Stomach (tissue), 9 donors: ENCODE data around the gene CORO2B. TPM values are rescaled to one million over a fixed set of nuclear protein-coding genes. Genes with fewer than 3 reads are reported as not detected.

Source experiments
- DNase-seq, 2 donors: peaks; one replicate each; pipeline versions ENCODE4 v3.0.0 to v3.0.0-alpha.2; 2013 to 2019
- H3K27ac ChIP-seq, 5 donors: fragments of 200-600 bp in 4 of 5; sonication (generic) in 4 of 5; one replicate each; pipeline ENCODE4 v1.5.1; 2013 to 2019; ENCODE audit warnings: mild to moderate bottlenecking in 1 of 5, moderate library complexity in 1 of 5
- H3K27me3 ChIP-seq, 3 donors: fragments of 200-600 bp; sonication (generic); one replicate each; pipeline ENCODE4 v1.5.1; 2017 to 2019; ENCODE audit warnings: mixed run types in 1 of 3
- H3K36me3 ChIP-seq, 4 donors: fragments of 200-600 bp; sonication (generic); 1 replicate in 3 of 4; 2 replicates in 1 of 4; pipeline ENCODE4 v1.5.1; 2016 to 2019
- H3K4me1 ChIP-seq, 4 donors: fragments of 200-600 bp; sonication (generic); one replicate each; pipeline ENCODE4 v1.5.1; 2016 to 2019
- H3K4me3 ChIP-seq, 4 donors: fragments of 200-600 bp; sonication (generic) in 3 of 4; one replicate each; pipeline ENCODE4 v1.5.1; 2016 to 2019; ENCODE audit warnings: mild to moderate bottlenecking in 1 of 4
- H3K9me3 ChIP-seq, 4 donors: fragments of 200-600 bp; sonication (generic); one replicate each; pipeline ENCODE4 v1.5.1; 2016 to 2019
- EP300 ChIP-seq: sonication (generic); formaldehyde crosslinking; IDR thresholded peaks from one replicate; pipeline ENCODE4 v1.6.1; 2017; ENCODE audit warnings: antibody characterized with exemption
- POLR2A ChIP-seq, 4 donors: fragments of 450-650 bp; IDR thresholded peaks; one replicate each; pipeline ENCODE4 v1.6.1; 2016; ENCODE audit warnings: antibody characterized with exemption in 4 of 4, control low read depth in 2 of 4, mild to moderate bottlenecking in 1 of 4, moderate library complexity in 1 of 4
- POLR2AphosphoS5 ChIP-seq, 3 donors: sonication (generic); formaldehyde crosslinking; IDR thresholded peaks; one replicate each; pipeline ENCODE4 v1.6.1; 2016; ENCODE audit warnings: antibody characterized with exemption in 3 of 3
- WGBS, 5 donors: extraction: QIAGEN DNeasy Blood & Tissue Kit in 3 of 5; methylation state at CpG; one replicate each; pipeline versions ENCODE4 v1.1.5 to v1.1.7; 2013 to 2018; 5-methylcytosine and 5-hydroxymethylcytosine counted together
- intact Hi-C: fragments of 100-400 bp; cut with DNase I; formaldehyde crosslinking; loops from one replicate; pipeline ENCODE4 v1.15.1; 2023; ENCODE audit warnings: low total_unique reads
- polyA plus RNA-seq, 3 donors: library from polyadenylated mRNA; stranded (reverse); fragments of 200-250 nt; gene quantifications; one replicate each; pipeline ENCODE4 v1.2.3, GENCODE V29; 2013
- total RNA-seq, 5 donors: library from RNA; depleted of rRNA; stranded (reverse); fragments of >200 nt; gene quantifications; one replicate each; pipeline versions ENCODE4 v1.1.0 to v1.2.3, GENCODE V29; 2014 to 2016
- TF ChIP-seq, protein P1 (sequence below), 7 experiments: fragments of 450-650 bp in 4 of 7; fragments of 200-600 bp in 3 of 7; sonication (generic) in 3 of 7; IDR thresholded peaks; one replicate each; pipeline ENCODE4 v1.5.1; 2016 to 2019; ENCODE audit warnings: antibody characterized with exemption in 7 of 7, control low read depth in 2 of 7, mild to moderate bottlenecking in 1 of 7
- donor health status: healthy with polysubstance abuse.
- donor health status: Bipolar disorder and iron deficiency.
- donor health status: healthy.

Gene CORO2B
- total and polyA plus RNA-seq, 8 donors, result 0.89 to 3.7 (median 2.3) TPM; not detected in 1

DNA sequence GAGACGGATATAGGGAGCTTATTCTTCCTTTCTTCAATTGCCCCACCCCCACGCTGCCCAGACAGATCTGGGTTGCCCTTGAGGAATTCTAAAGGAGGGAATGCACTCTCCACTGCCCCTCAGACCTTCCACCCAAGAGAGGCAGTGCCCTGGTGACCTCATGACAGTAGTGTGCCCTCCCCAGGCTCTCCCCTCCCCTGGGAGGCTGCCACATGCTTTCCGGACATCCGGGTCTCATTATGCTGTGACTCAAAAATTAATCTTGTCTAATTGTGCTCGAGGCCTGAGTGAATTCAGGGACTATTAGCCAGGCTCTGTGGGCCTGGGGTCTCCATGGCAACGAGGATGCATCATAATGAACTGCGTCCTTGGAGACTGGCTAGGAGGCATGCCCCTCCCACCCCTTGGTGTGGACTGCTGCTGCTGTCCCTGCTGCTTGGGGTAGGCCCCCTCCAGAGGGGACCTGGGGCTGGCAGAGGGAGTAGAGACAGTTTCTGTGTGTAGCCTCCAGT, 20.8 kb downstream of the CORO2B start:
- TF ChIP-seq EP300, result no peak
- TF ChIP-seq, protein P1, sequence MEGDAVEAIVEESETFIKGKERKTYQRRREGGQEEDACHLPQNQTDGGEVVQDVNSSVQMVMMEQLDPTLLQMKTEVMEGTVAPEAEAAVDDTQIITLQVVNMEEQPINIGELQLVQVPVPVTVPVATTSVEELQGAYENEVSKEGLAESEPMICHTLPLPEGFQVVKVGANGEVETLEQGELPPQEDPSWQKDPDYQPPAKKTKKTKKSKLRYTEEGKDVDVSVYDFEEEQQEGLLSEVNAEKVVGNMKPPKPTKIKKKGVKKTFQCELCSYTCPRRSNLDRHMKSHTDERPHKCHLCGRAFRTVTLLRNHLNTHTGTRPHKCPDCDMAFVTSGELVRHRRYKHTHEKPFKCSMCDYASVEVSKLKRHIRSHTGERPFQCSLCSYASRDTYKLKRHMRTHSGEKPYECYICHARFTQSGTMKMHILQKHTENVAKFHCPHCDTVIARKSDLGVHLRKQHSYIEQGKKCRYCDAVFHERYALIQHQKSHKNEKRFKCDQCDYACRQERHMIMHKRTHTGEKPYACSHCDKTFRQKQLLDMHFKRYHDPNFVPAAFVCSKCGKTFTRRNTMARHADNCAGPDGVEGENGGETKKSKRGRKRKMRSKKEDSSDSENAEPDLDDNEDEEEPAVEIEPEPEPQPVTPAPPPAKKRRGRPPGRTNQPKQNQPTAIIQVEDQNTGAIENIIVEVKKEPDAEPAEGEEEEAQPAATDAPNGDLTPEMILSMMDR (IDR thresholded peaks at IDR 0.05), result no peak
- no peak for TF ChIP-seq POLR2AphosphoS5 (IDR thresholded peaks at IDR 0.05)
- no peak for TF ChIP-seq POLR2A (IDR thresholded peaks at IDR 0.05)
- H3K27me3 ChIP-seq, result peaks cover 0 to 11% (median 0%) of the 10 kb centered on the region in 3 donors
- peak overlapping the region in 2 of 5 donors; percentile 7 to 52 for H3K27ac ChIP-seq
- 48 to 59% (median 55%) methylated on average over 6 to 7 of the region's 7 CpGs for WGBS, 5 donors
- intact Hi-C loops, result no loop called here
- DNase-seq, result peak in 1 of 2 donors; percentile 88
- no peaks in the 10 kb centered on the region for H3K36me3 ChIP-seq
- H3K4me1 ChIP-seq, result peaks cover 6 to 30% (median 13%) of the 10 kb centered on the region in 4 donors
- H3K9me3 ChIP-seq, result no peaks in the 10 kb centered on the region
- no peak overlapping the region for H3K4me3 ChIP-seq

DNA sequence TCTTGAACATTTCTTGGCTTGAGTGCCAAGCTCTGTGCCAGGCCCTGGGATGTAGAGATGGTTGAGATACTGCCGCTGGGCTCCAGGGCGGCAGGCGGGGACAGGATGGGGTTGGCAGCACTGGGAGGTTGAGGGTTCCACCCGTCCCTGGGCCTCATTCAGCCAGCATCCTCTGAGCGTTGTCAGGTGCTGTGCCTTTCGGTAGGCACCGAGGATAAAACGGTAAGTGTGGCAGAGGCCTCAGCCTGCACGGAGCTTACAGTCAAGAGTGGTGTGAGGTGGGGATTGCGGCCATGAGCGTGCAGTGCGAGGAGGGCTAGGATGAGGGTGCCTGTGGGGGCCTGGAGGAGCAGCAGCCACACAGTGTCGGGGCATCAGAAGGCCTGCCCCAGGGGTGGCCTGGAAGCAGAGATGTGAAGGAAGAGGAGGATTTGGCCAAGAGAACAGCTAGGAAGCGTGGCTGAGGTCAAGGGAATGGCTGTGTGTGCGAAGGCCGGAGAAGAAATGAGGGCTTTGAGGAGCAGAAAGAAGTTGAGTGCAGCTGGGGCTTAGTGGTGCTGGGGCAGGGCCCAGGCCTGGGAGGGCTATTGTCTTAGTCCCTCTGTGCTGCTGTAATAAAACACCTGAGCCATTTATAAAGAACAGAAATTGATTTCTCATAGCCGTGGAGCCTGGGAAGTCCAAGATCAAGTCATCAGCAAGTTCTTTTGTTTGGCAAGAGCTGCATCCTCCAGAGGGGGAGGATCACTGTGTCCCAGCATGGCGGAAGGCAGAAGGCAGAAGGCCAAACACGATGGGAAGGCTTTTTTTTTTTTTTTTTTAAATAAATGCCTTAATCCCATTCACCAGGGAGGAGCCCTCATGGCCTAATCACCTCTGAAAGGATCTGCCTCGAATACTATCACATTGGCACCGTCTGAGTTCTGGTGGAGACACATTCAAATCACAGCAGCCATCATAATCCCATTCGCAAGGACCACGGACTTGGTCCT, 22.7 kb downstream of the CORO2B start:
- no peak overlapping the region for H3K4me3 ChIP-seq
- peak overlapping the region in 3 of 5 donors; percentile 2 to 47 (median 34) for H3K27ac ChIP-seq

GRCh38 chr15:68602459-68603215, 23.8 kb downstream of the CORO2B start:
- Histone ChIP-seq H3K27me3 (peaks cover 0 to 5% (median 0%) of the 10 kb centered on the region in 3 donors), H3K27ac (no peak overlapping the region), H3K4me3 (no peak overlapping the region), H3K9me3 (no peaks in the 10 kb centered on the region), H3K36me3 (no peaks in the 10 kb centered on the region), H3K4me1 (peaks cover 6 to 29% (median 14%) of the 10 kb centered on the region in 4 donors)
- WGBS, 5 donors, result 66 to 74% (median 70%) methylated on average over 11 of the region's 11 CpGs
- TF ChIP-seq, protein P1 (IDR thresholded peaks at IDR 0.05), result no peak
- TF ChIP-seq POLR2A (IDR thresholded peaks at IDR 0.05) (no peak), POLR2AphosphoS5 (IDR thresholded peaks at IDR 0.05) (no peak), EP300 (no peak)
- DNase-seq, result no peak
- intact Hi-C loops, result no loop called here

More for the DNA sequence above, 22.7 kb downstream of the CORO2B start:
- peaks cover 6 to 30% (median 14%) of the 10 kb centered on the region in 4 donors for H3K4me1 ChIP-seq
- intact Hi-C loops, result no loop called here
- no peak for TF ChIP-seq POLR2A (IDR thresholded peaks at IDR 0.05)
- no peak for TF ChIP-seq POLR2AphosphoS5 (IDR thresholded peaks at IDR 0.05)
- TF ChIP-seq, protein P1 (IDR thresholded peaks at IDR 0.05), result no peak
- no peak for TF ChIP-seq EP300
- DNase-seq, result no peak
- H3K9me3 ChIP-seq, result no peaks in the 10 kb centered on the region
- 79 to 88% (median 82%) methylated on average over 21 to 23 of the region's 23 CpGs for WGBS, 5 donors
- peaks cover 0 to 5% (median 0%) of the 10 kb centered on the region in 3 donors for H3K27me3 ChIP-seq
- no peaks in the 10 kb centered on the region for H3K36me3 ChIP-seq

DNA sequence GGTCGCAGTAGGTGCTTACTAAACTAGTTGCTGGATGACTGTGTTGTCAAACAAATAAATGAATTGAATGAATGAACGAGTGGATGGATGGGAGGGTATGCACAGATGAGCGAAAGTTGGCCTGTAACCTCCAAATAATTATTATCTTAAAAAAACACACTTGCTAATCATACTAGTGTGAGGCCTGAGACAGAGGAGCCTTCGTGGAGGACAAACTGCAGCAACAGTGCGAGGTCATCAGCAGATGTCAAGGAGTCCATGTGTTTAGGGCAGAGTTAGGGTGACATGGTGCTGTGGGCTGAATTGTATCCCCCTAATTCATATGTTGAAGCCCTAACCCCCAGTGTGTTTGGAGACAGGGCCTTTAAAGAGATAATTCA, 24.4 kb downstream of the CORO2B start:
- intact Hi-C loops, result no loop called here
- no peaks in the 10 kb centered on the region for H3K9me3 ChIP-seq
- TF ChIP-seq POLR2AphosphoS5 (IDR thresholded peaks at IDR 0.05) (no peak), EP300 (no peak), POLR2A (IDR thresholded peaks at IDR 0.05) (no peak)
- TF ChIP-seq, protein P1 (IDR thresholded peaks at IDR 0.05), result no peak
- WGBS, 5 donors, result 78 to 87% (median 86%) methylated on average over 5 of the region's 5 CpGs
- H3K36me3 ChIP-seq, result no peaks in the 10 kb centered on the region
- no peak overlapping the region for H3K4me3 ChIP-seq
- peaks cover 6 to 29% (median 17%) of the 10 kb centered on the region in 4 donors for H3K4me1 ChIP-seq
- peaks cover 0 to 5% (median 0%) of the 10 kb centered on the region in 3 donors for H3K27me3 ChIP-seq
- no peak for DNase-seq
- H3K27ac ChIP-seq, result no peak overlapping the region
